ENCODE results near the gene BIN1.

Gene BIN1

GRCh38 chr2:127138281-127138680, 31.3 kb upstream of the BIN1 start:
- Histone ChIP-seq H3K36me3 (ENCODE audit: insufficient read depth, low read length) (no peaks in the 10 kb centered on the region), H3K9ac (ENCODE audit: insufficient read length) (no peak overlapping the region), H3K9me3 (ENCODE audit: low read depth, low read length) (no peaks in the 10 kb centered on the region), H3K27ac (no peak overlapping the region), H3K4me3 (no peak overlapping the region)
- TF ChIP-seq FOXP2 (optimal IDR thresholded peaks at IDR 0.05; ENCODE audit: control extremely low read depth, extremely low read length, insufficient read depth) (no peak), POLR2AphosphoS5 (IDR thresholded peaks at IDR 0.05; ENCODE audit: borderline replicate concordance, low read depth, low read length) (no peak), EZH2 (IDR thresholded peaks at IDR 0.05) (no peak)
- DNase-seq (ENCODE audit: low read depth, low spot score) = no peak

DNA sequence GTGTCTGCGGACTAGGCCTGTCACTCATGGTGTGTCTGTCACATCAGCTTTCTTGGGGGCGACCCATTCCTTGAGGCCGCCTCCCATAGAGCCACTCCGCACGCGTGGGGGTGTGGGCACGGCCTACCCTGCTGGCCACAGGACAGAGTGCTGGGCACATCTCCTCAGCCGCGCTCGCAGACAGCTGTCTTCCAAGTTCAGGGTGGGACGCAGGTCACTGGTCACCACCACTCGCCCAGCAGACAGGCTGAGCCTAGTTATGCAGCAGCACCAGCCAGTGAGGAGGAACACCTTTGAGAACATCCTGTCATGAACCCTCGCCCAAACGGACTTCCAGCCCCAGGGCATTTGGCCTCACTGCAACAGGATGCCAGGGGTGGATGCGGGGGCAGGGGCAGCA, 30.8 kb upstream of the BIN1 start:
- TF ChIP-seq FOXP2 (optimal IDR thresholded peaks at IDR 0.05; ENCODE audit: control extremely low read depth, extremely low read length, insufficient read depth) (no peak), POLR2AphosphoS5 (IDR thresholded peaks at IDR 0.05; ENCODE audit: borderline replicate concordance, low read depth, low read length) (no peak), EZH2 (IDR thresholded peaks at IDR 0.05) (no peak)
- Histone ChIP-seq H3K27ac (no peak overlapping the region), H3K36me3 (ENCODE audit: insufficient read depth, low read length) (no peaks in the 10 kb centered on the region), H3K9me3 (ENCODE audit: low read depth, low read length) (no peaks in the 10 kb centered on the region), H3K4me3 (no peak overlapping the region), H3K9ac (ENCODE audit: insufficient read length) (no peak overlapping the region)
- no peak for DNase-seq (ENCODE audit: low read depth, low spot score)

GRCh38 chr2:127137225-127137624, 30.3 kb upstream of the BIN1 start:
- DNase-seq (ENCODE audit: low read depth, low spot score) = no peak
- H3K36me3 ChIP-seq (ENCODE audit: insufficient read depth, low read length) = no peaks in the 10 kb centered on the region
- no peak for TF ChIP-seq FOXP2 (optimal IDR thresholded peaks at IDR 0.05; ENCODE audit: control extremely low read depth, extremely low read length, insufficient read depth)
- no peak for TF ChIP-seq EZH2 (IDR thresholded peaks at IDR 0.05)
- TF ChIP-seq POLR2AphosphoS5 (IDR thresholded peaks at IDR 0.05; ENCODE audit: borderline replicate concordance, low read depth, low read length) = no peak
- no peak overlapping the region for H3K27ac ChIP-seq
- no peak overlapping the region for H3K4me3 ChIP-seq
- no peaks in the 10 kb centered on the region for H3K9me3 ChIP-seq (ENCODE audit: low read depth, low read length)
- no peak overlapping the region for H3K9ac ChIP-seq (ENCODE audit: insufficient read length)

DNA sequence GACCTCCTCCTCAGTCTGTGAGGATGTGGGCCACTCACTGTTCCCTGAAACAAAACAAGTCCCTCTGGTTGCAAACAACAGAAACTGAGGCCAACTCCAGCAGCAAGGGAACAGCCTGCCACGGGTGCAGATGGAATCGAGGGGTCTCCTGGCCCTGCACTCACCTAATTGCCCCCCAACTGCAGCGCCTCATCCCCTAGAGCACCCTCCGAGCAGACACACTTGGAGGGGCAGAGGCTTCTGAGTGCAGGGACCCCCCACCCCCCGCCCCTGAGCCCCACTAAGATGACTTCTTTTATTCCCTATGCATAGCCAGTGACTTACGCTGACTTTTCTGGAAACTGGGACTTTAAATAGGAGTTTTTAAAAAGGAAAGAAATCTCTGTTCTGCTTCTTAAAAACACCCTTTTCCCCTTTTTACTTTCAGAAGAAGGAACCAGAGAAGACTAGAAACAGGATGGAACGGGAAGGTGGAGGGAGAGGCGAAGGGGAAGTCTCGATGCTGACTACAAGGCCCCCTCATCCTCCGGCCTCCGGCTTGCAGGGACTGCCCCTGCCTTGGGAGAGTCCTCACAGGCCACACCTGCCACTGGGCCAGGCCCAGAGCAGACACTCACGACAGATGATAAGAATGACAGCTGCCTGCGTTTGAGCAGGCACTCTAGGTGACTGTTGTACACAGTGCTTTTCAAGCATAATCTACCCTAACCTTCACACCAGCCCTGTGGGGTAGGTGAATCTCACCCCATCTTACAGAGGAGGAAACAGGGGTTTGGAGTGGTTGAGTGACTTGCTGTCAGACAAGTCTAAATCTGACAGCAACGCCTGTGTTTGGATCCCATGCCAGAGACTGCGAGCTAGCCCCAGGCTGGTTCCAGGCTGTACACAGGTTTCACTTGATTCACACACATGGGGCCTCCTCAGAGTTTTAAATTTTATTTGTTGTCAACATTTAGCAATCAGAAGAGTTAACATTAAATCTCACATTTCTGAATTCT, 28.2 kb upstream of the BIN1 start:
- Histone ChIP-seq H3K27ac (no peak overlapping the region), H3K9ac (ENCODE audit: insufficient read length) (no peak overlapping the region), H3K9me3 (ENCODE audit: low read depth, low read length) (no peaks in the 10 kb centered on the region), H3K36me3 (ENCODE audit: insufficient read depth, low read length) (no peaks in the 10 kb centered on the region), H3K4me3 (no peak overlapping the region)
- TF ChIP-seq POLR2AphosphoS5 (IDR thresholded peaks at IDR 0.05; ENCODE audit: borderline replicate concordance, low read depth, low read length) = no peak
- TF ChIP-seq FOXP2 (optimal IDR thresholded peaks at IDR 0.05; ENCODE audit: control extremely low read depth, extremely low read length, insufficient read depth) = no peak
- no peak for TF ChIP-seq EZH2 (IDR thresholded peaks at IDR 0.05)
- no peak for DNase-seq (ENCODE audit: low read depth, low spot score)

DNA sequence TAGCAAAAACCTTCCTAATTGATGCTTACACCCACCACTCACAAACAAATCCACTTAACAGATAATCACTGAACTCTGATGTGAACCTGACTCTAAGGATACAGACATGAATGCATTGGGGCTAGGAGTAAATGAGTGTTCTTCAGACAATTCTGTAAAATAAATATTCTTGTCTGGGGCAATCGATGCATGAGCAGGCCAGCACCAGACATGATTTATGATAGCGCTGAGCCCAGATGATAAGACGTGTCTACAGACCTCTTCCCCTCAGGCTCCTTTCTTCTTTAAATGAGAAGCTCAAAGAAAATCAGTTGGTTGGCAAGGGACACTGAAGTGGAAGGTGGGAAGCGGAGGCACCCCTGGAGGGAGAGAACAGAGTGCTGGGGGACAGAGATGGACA, 27.3 kb upstream of the BIN1 start:
- Histone ChIP-seq H3K4me3 (no peak overlapping the region), H3K27ac (no peak overlapping the region), H3K9me3 (ENCODE audit: low read depth, low read length) (no peaks in the 10 kb centered on the region), H3K9ac (ENCODE audit: insufficient read length) (no peak overlapping the region), H3K36me3 (ENCODE audit: insufficient read depth, low read length) (no peaks in the 10 kb centered on the region)
- TF ChIP-seq EZH2 (IDR thresholded peaks at IDR 0.05) (no peak), FOXP2 (optimal IDR thresholded peaks at IDR 0.05; ENCODE audit: control extremely low read depth, extremely low read length, insufficient read depth) (no peak), POLR2AphosphoS5 (IDR thresholded peaks at IDR 0.05; ENCODE audit: borderline replicate concordance, low read depth, low read length) (no peak)
- DNase-seq (ENCODE audit: low read depth, low spot score) = no peak

GRCh38 chr2:127133793-127134192, 26.8 kb upstream of the BIN1 start:
- no peaks in the 10 kb centered on the region for H3K9me3 ChIP-seq (ENCODE audit: low read depth, low read length)
- no peak overlapping the region for H3K4me3 ChIP-seq
- TF ChIP-seq FOXP2 (optimal IDR thresholded peaks at IDR 0.05; ENCODE audit: control extremely low read depth, extremely low read length, insufficient read depth) (no peak), EZH2 (IDR thresholded peaks at IDR 0.05) (no peak), POLR2AphosphoS5 (IDR thresholded peaks at IDR 0.05; ENCODE audit: borderline replicate concordance, low read depth, low read length) (no peak)
- H3K36me3 ChIP-seq (ENCODE audit: insufficient read depth, low read length) = no peaks in the 10 kb centered on the region
- H3K27ac ChIP-seq = no peak overlapping the region
- no peak for DNase-seq (ENCODE audit: low read depth, low spot score)
- H3K9ac ChIP-seq (ENCODE audit: insufficient read length) = no peak overlapping the region

GRCh38 chr2:127130421-127130820, 23.5 kb upstream of the BIN1 start:
- Histone ChIP-seq H3K9me3 (ENCODE audit: low read depth, low read length) (no peaks in the 10 kb centered on the region), H3K4me3 (no peak overlapping the region), H3K9ac (ENCODE audit: insufficient read length) (no peak overlapping the region), H3K36me3 (ENCODE audit: insufficient read depth, low read length) (no peaks in the 10 kb centered on the region), H3K27ac (no peak overlapping the region)
- TF ChIP-seq FOXP2 (optimal IDR thresholded peaks at IDR 0.05; ENCODE audit: control extremely low read depth, extremely low read length, insufficient read depth) (no peak), EZH2 (IDR thresholded peaks at IDR 0.05) (no peak), POLR2AphosphoS5 (IDR thresholded peaks at IDR 0.05; ENCODE audit: borderline replicate concordance, low read depth, low read length) (no peak)
- DNase-seq (ENCODE audit: low read depth, low spot score) = no peak

DNA sequence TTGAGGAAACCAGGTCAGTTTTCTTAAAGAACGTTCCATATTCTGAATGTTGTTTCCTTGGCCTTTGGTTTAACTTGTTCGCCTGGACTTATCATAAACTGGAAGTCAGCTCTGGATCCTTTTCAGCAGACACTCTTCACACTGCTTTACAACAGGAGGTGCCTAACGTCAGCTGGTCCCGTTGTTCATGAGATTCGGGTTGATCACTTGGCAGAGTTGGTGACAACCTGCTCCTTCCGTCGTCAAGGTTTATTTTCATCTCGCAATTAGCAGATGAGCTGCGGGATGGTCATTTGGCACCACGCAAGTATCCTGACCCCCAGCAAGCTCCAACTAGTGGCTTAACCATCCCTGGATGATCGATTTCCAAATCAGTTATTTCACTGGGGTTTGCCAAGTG, 23.0 kb upstream of the BIN1 start:
- no peak for DNase-seq (ENCODE audit: low read depth, low spot score)
- H3K4me3 ChIP-seq = no peak overlapping the region
- no peak overlapping the region for H3K9ac ChIP-seq (ENCODE audit: insufficient read length)
- no peak for TF ChIP-seq EZH2 (IDR thresholded peaks at IDR 0.05)
- no peak for TF ChIP-seq POLR2AphosphoS5 (IDR thresholded peaks at IDR 0.05; ENCODE audit: borderline replicate concordance, low read depth, low read length)
- no peak for TF ChIP-seq FOXP2 (optimal IDR thresholded peaks at IDR 0.05; ENCODE audit: control extremely low read depth, extremely low read length, insufficient read depth)
- no peak overlapping the region for H3K27ac ChIP-seq
- no peaks in the 10 kb centered on the region for H3K9me3 ChIP-seq (ENCODE audit: low read depth, low read length)
- H3K36me3 ChIP-seq (ENCODE audit: insufficient read depth, low read length) = no peaks in the 10 kb centered on the region
